Left ventricle myocardium inferior (tissue), 1 donor: Measurements from ENCODE around the gene OR2A12. TPM values are rescaled to one million over a fixed set of nuclear protein-coding genes. Genes with fewer than 3 reads are reported as not detected.

Source experiments
- DNase-seq: peaks from one replicate; pipeline ENCODE4 v3.0.0-alpha.2; 2020
- H3K27ac ChIP-seq: fragments of 200-600 bp; replicated peaks from 2 replicates; pipeline ENCODE4 v1.8.0; 2021
- H3K27me3 ChIP-seq: fragments of 200-600 bp; 2 replicates; pipeline ENCODE4 v1.8.0; 2021; ENCODE audit warnings: low read depth
- H3K36me3 ChIP-seq: fragments of 200-600 bp; 2 replicates; pipeline ENCODE4 v1.8.0; 2021
- H3K4me1 ChIP-seq: fragments of 200-600 bp; 2 replicates; pipeline ENCODE4 v1.8.0; 2021
- H3K4me3 ChIP-seq: fragments of 200-600 bp; 2 replicates; pipeline ENCODE4 v1.8.0; 2021; ENCODE audit warnings: mild to moderate bottlenecking, moderate library complexity
- H3K9me3 ChIP-seq: fragments of 200-600 bp; replicated peaks from 2 replicates; pipeline ENCODE4 v1.8.0; 2021
- intact Hi-C: fragments of 100-400 bp; cut with micrococcal nuclease; formaldehyde crosslinking; loops from one replicate; pipeline ENCODE4 v1.11.0; 2022
- total RNA-seq: library from RNA; stranded (reverse); fragmentation: NEBNext Ultra II Directional; extraction: Animal tissue kit (Norgen Biotek cat#: 25700); gene quantifications from one replicate; pipeline ENCODE4 v1.2.1, GENCODE V29; 2021
- TF ChIP-seq, protein P1 (sequence below): fragments of 200-600 bp; IDR thresholded peaks from 2 replicates; pipeline ENCODE4 v1.8.0; 2021; ENCODE audit warnings: antibody characterized with exemption, mild to moderate bottlenecking, borderline replicate concordance
- donor health status: DM: no; HTN: yes; CAD: no; lungs with severe emphysema.

The OR2A12 gene
- total RNA-seq, 1 donor from 2014 or later, result not detected

DNA sequence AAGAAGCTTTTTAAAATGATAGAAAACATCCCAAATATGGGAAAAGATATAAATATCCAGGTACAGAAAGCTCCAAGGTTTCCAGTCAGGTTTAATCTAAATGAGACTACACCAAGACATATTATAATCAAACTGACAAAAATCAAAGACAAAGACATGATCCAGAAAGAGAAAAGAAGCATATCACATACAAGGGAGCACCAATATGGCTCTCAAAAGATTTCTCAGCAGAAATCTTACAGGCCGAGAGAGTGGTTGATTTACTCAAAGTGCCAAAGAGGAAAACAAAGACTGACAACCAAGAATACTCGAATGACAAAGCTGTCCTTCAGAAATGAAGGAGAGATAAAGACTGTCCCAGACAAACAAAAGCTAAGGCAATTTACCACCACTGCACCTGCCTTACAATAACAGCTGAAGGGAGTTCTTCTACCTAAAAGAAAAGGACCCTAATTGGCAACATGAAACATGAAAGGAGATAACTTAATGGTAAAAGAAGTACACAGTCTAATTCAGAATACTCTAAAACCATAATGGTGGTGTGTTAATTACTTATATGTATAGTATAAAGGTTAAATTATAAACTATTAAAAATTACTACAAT is 62.2 kb downstream of the OR2A12 start:
- Histone ChIP-seq H3K4me3 (no peak overlapping the region), H3K36me3 (no peaks in the 10 kb centered on the region), H3K27me3 (no peaks in the 10 kb centered on the region), H3K9me3 (peaks cover 78% of the 10 kb centered on the region), H3K4me1 (no peaks in the 10 kb centered on the region), H3K27ac (no peak overlapping the region)
- TF ChIP-seq, protein P1, sequence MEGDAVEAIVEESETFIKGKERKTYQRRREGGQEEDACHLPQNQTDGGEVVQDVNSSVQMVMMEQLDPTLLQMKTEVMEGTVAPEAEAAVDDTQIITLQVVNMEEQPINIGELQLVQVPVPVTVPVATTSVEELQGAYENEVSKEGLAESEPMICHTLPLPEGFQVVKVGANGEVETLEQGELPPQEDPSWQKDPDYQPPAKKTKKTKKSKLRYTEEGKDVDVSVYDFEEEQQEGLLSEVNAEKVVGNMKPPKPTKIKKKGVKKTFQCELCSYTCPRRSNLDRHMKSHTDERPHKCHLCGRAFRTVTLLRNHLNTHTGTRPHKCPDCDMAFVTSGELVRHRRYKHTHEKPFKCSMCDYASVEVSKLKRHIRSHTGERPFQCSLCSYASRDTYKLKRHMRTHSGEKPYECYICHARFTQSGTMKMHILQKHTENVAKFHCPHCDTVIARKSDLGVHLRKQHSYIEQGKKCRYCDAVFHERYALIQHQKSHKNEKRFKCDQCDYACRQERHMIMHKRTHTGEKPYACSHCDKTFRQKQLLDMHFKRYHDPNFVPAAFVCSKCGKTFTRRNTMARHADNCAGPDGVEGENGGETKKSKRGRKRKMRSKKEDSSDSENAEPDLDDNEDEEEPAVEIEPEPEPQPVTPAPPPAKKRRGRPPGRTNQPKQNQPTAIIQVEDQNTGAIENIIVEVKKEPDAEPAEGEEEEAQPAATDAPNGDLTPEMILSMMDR, result no peak
- no peak for DNase-seq
- intact Hi-C loops, result no loop called here

Other genes starting within 250 kb of the OR2A12 start
- gene TCAF1, start 184.1 kb upstream of the OR2A12 start, total RNA-seq, result 38.2 TPM
- gene OR2F2, start 151.0 kb upstream of the OR2A12 start, total RNA-seq, result not detected
- not detected for gene OR2F1, start 131.4 kb upstream of the OR2A12 start, total RNA-seq
- gene OR6B1, start 86.0 kb upstream of the OR2A12 start, total RNA-seq, result not detected
- gene OR2A5, start 37.3 kb upstream of the OR2A12 start, total RNA-seq, result not detected
- gene OR2A25, start 16.5 kb upstream of the OR2A12 start, total RNA-seq, result not detected
- not detected for gene OR2A2, start 23.3 kb downstream of the OR2A12 start, total RNA-seq
- not detected for gene OR2A14, start 36.9 kb downstream of the OR2A12 start, total RNA-seq
- 0.16 TPM for gene CTAGE4, start 97.2 kb downstream of the OR2A12 start, total RNA-seq
- gene ARHGEF35, start 109.6 kb downstream of the OR2A12 start, total RNA-seq, result 0.38 TPM
- not detected for gene OR2A42, start 153.3 kb downstream of the OR2A12 start, total RNA-seq
- 0.16 TPM for gene OR2A7, start 178.5 kb downstream of the OR2A12 start, total RNA-seq
- gene CTAGE8, start 183.0 kb downstream of the OR2A12 start, total RNA-seq, result 0.08 TPM
- not detected for gene OR2A1, start 226.1 kb downstream of the OR2A12 start, total RNA-seq